GM12865 (cell line): ENCODE data around the gene FRMPD1.

Experiments
- DNase-seq: peaks from one replicate; pipeline ENCODE4 v3.0.0; 2010; ENCODE audit warnings: low read depth
- H3K4me3 ChIP-seq: 2 replicates; pipeline ENCODE4 v1.5.1; 2011; ENCODE audit warnings: mild to moderate bottlenecking, low read depth, low read length, control low read depth
- TF ChIP-seq, protein P1 (sequence below): IDR thresholded peaks from 2 replicates; pipeline ENCODE4 v1.5.1; 2011; ENCODE audit warnings: low read length, control low read depth, low read depth, inconsistent platforms; ENCODE audit not compliant: insufficient read depth; ENCODE audit errors: missing control alignments

Gene FRMPD1

DNA sequence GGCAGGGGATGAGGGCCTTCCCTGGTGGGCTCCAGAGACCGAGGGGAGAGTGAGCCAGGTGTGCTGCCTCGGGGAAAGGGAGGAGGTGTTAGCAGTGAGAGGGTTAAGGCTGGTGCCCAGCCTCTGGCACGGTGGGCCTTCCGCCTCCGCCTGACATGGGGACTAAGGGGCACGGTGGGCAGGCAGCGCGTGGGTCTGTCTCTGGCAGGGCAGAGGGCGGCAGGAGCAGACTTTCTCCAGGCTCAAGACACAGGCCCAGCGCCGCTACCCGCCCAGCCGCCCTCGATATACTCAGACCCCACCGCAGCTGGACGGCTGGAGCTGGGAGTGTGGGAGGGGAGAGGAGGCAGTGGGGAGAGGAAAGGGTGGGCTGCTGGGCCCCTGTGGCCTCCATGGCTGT lies 14.9 kb upstream of the FRMPD1 start:
- TF ChIP-seq, protein P1, sequence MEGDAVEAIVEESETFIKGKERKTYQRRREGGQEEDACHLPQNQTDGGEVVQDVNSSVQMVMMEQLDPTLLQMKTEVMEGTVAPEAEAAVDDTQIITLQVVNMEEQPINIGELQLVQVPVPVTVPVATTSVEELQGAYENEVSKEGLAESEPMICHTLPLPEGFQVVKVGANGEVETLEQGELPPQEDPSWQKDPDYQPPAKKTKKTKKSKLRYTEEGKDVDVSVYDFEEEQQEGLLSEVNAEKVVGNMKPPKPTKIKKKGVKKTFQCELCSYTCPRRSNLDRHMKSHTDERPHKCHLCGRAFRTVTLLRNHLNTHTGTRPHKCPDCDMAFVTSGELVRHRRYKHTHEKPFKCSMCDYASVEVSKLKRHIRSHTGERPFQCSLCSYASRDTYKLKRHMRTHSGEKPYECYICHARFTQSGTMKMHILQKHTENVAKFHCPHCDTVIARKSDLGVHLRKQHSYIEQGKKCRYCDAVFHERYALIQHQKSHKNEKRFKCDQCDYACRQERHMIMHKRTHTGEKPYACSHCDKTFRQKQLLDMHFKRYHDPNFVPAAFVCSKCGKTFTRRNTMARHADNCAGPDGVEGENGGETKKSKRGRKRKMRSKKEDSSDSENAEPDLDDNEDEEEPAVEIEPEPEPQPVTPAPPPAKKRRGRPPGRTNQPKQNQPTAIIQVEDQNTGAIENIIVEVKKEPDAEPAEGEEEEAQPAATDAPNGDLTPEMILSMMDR: no peak
- no peak for DNase-seq
- H3K4me3 ChIP-seq: no peak overlapping the region

DNA sequence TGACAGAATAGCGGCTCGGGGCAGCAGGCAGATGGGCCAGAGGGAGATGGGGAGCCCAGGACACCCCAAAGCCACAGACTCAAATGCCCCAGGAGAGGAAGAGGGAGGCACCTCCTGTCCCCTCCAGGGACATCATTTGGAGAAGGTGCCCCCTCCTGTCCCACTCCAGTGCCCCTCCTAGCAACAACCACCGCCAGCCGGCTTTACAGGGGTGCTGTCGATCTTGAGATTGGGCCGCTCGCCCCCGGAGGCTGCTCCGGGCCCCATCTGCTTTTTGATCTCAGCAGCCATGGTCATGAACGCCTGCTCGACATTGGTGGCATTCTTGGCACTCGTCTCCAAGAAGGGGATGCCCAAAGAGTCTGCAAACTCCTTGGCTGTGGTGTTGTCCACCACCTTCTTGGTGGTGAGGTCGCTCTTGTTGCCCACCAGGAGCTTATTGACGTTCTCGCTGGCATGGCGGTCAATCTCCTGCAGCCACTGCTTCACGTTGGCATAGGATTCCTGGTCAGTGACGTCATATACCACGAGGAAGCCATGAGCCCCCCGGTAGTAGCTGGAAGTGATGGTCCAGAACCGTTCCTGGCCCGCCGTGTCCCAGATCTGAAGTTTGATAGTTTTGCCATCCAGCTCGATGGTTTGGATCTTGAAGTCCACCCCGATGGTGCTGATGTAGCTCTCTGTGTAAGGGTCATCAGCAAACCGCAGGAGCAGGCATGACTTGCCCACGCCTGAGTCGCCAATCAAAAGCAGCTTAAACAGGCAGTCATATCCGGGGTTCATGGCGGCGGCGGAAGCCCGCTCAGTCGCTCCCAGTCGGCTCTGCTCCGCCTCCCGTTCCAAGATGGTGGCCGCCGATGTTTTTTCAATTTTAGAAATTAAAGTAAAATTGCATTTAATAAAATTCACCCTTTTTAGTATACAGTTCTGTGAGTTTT lies 14.0 kb upstream of the FRMPD1 start:
- TF ChIP-seq, protein P1: no peak
- no peak overlapping the region for H3K4me3 ChIP-seq
- no peak for DNase-seq

DNA sequence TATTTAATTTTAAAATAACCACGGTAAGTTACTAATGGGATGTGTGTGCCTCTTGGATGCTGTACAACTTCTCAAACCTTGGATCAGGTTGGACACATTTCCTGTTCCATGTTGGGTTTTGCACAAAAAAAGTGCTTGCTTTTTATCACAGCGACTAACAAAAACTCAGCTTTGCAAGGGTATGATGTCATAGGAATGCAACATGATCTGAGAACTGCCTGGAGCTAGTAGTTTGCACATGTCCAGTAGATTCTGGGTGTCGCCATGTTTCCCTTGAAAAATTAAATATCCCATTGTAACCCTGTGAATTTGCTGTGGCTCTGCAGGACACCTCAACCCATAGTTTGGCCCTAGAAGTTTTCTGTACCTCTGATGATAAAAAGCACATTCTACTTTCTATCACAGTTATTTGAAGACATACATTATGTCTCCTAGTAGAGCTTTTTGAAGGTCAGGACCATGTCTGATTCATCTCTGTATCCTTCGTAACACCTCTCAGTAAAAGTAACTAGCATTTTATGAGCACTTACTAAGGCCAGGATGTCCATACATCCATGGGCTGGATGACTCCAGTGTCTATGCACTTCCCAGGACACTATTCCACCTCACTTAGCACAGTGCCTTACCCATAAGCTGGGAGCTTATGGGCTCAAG lies 11.5 kb upstream of the FRMPD1 start:
- no peak overlapping the region for H3K4me3 ChIP-seq
- no peak for DNase-seq
- TF ChIP-seq, protein P1: no peak

DNA sequence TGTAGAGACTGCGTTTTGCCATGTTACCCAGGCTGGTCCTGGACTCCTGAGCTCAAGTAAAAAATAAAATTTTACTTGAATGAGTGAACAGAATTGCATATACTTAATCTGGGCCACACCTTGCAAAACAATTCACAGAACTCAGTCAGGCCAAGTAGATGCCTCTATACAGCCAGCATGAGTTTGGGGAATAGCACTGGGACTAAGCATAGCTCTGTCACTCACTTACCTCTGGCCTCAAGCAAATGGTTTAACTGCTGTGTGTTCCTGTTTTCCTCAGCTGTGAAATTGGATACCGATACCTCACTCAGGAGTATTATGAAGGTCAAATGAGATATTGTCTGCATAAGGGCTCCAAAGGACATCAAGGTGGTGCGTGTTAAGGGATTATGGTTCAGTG lies 10.9 kb upstream of the FRMPD1 start:
- TF ChIP-seq, protein P1: no peak
- H3K4me3 ChIP-seq: no peak overlapping the region
- no peak for DNase-seq

DNA sequence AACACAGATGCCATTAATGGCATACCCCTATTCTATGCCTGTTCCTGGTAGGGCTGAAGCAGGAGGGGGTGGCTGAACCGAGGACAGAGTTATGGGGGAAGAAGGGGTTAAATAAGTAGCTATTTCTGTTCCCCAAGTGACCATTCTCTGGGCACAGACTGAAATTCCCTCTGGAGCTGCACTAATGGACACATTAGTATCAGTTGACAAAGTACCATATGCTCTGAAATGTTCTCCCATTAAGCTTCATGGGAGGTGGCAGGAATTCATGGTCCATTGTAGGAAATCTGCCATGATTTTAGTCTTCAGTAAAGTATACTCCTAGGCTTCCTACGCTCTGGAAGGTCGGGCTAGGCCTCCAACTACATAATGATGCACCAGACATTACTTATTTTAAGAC lies 10.5 kb upstream of the FRMPD1 start:
- no peak for DNase-seq
- TF ChIP-seq, protein P1: no peak
- H3K4me3 ChIP-seq: no peak overlapping the region

DNA sequence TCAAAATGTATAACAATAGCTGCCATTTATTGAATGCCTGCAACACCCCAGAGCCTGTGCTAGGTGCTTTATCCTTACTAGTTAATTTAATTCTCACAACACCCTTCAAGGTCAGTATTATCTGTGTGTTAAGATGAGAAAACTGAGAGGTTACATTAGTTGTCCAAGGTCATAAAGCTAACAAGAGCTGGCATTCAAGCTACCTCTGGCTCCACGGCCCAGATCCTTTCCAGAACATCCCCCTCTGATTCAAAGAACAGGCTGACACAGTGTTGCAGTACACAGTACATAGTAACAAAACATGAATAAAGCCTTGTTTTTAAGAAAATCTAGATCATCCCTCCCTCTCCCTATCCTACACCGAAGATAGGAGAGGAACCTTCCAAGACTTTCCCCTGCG lies 9.4 kb upstream of the FRMPD1 start:
- TF ChIP-seq, protein P1: no peak
- no peak for DNase-seq
- H3K4me3 ChIP-seq: no peak overlapping the region

DNA sequence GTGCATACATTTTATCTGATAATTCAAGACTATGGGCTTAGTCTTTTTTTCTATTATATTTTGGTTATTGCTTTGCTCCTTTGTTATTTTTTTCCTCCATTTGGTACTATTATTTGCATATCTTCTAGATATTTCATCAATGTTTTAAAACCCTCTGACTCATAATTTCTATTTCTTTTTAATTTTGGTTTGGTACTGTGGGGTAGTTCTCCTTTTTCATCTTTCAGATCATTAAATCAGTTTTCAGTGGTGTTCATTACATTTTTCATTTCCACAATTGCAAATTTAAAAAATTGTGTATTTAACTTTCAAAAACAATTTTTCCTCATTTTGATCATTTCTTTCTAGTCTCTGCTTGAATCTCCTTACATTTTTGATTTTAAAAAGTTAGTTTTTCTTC lies 7.5 kb upstream of the FRMPD1 start:
- DNase-seq: no peak
- TF ChIP-seq, protein P1: no peak
- no peak overlapping the region for H3K4me3 ChIP-seq
